T-helper 1 cell treated with Interleukin-12 subunit alpha and Interleukin-12 subunit beta and Interleukin-4 antibody, amounts not matched to agents 30 ng/mL and 1 ng/mL, for 36 hours (primary cell): Measurements from ENCODE around the gene GSK3A. TPM values are rescaled to one million over a fixed set of nuclear protein-coding genes. Genes with fewer than 3 reads are reported as not detected.

ENCODE experiments used
- intact Hi-C: fragments of 100-400 bp; cut with micrococcal nuclease; formaldehyde crosslinking; loops from one replicate; pipeline ENCODE4 v1.15.1; 2024
- total RNA-seq: library from RNA; stranded (reverse); gene quantifications from 2 replicates; pipeline ENCODE4 v1.2.3, GENCODE V29; 2022

The GSK3A gene
- total RNA-seq, 1 donor from 2014 or later = 56.9 TPM

DNA sequence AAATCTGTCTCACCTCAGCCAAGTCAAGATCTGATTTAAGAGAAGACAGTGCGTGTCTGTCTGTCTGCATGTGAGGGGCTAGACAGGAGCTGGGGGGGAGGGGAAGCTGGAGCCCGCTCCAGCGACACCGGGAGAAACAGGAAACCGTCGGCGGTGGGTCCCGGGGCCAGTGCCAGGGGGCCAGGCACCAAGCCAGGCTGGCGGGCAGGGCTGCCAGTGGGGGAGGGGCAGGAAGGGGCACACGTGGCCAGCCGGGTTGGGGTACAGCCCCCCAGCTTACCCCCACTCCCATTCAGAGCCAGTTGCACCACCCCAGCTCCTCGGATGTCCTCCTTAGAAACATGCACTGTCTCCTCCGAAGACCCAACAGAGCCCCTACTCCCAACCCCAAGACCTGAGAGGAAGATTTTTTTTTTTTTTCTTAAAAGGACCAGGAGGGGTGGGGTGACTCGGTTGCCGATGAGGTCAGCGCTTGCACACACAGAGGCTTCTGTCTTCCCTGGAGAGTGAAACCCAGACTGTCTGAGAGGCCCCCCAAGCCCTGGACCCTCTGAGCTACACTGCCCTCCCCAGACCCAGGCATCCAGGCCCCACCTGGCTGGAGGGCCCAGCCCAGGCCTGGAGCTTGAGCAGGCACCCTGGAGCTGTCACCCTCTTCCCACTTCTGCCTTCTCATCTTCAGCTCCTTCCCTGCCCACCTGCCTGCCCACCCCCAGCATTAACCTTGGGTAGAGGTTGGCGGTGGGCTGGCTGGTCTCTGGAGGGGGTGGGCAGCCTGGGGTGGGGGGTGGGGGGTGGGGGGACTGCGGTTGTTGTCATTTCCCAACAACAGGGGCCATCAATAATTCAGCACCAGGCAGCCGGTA lies 8.5 kb upstream of the GSK3A start:
- intact Hi-C loops = no loop called here

DNA sequence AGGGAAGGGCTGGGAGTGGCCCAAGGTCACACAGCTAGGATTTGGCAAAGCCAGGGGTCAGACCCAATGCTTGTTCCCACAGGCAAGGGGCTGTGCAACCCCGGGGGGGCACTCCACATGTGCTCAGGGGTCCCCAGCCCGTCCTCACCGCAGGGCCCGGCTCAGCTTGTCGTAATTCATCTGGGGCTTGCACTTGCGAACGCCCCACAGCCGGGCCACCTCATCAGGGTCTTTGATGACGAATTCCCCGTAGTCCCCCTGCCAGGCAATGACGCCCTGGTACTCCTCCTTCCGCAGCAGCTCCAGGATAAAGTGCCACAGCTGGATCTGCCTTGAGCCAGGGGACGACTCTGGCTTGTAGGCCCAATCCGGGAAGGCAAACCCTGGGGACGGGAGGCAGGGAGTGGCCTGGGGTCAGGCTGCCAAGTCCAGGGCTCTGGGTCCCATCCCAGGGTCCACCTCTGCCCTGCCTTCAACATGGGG lies 7.8 kb upstream of the GSK3A start:
- intact Hi-C loops = no loop called here

DNA sequence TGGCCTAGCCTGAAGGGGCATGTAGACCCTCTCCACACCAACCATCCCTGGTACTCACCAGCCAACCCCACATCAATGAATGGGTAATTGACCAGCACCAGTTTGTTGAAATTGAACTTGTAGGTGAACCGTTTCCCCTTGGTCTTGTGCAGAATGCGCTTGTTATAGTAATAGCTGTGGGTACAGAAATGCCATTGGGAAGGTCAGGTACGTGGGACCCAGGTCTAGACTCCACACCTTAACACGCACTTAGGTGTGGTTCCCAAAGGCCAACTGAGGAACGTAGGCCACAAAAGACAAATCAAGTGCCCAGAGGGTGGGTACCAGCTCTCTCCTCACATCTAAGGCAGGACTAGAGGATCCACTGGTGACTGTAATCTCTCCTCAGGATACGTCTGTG lies 7.4 kb upstream of the GSK3A start:
- intact Hi-C loops = no loop called here

DNA sequence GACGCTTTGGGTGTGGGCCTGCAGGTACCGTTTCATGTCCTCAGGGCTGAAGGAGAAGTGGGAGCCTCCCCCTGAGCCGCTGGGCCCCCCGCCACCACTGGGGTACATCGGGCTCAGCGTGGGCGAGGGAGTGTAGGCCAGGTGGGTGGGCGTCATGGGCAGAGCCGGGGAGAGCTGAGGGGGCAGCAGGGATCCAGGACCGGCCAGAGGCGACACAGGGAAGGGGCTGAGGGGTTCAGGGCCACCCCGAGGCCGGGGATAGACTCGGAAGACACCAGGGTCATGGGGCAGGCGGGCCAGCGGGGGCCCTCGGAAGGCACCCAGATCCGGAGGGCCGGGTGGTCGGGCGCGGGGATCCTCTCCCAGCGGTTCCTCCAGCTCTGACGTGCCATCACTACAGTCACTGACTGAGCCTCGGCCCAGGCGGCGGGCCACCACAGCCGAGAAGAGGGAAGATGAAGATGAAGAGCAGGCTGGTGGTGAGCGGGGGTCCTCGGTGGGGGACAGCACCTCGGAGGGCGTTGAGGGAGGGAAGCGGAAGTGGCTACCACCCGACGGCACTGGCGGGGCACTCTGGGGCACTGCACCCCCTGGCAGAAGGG lies 6.8 kb upstream of the GSK3A start:
- intact Hi-C loops = no loop called here

DNA sequence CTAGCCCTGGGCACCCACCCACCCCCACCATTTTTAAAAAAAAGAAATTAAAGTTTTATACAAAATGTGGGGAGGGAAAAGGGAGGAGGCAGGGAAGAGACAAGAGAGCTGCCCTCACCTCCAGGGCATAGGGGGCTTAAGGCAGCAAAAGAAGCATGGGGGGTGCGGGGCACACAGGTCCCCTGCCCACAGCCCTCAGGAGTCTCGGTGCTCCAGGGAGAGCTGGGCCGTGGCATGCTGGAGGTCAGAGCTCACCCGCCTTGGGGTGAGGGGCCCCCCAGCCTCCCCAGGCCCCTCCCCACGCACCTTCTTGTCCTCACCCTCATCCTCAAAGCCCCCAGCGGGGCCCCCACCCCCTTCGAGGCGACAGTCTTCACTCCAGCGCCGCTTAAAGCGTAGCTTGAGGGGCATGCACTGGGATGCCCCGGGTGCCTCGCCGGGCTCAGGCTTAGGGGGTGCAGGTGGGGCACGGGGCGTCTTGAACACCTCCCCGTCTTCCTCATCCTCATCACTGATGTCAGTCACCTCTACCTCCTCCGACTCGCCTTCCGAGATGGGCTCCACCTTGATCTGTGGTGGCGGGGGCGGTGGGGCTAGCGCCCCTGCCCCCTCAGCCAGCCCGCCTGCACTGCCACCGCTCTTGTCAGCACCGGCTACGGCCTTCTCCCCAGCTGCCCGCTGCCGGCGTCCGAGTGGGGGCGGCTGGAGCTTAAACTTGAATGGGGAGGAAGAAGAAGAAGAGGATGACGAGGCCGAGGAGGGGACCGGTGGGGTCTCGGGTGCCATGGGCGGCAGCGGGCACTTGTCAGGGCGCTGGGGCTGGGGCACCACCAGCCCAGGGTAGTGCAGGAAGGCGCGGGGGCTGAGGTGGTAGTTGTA lies 6.1 kb upstream of the GSK3A start:
- intact Hi-C loops = no loop called here

DNA sequence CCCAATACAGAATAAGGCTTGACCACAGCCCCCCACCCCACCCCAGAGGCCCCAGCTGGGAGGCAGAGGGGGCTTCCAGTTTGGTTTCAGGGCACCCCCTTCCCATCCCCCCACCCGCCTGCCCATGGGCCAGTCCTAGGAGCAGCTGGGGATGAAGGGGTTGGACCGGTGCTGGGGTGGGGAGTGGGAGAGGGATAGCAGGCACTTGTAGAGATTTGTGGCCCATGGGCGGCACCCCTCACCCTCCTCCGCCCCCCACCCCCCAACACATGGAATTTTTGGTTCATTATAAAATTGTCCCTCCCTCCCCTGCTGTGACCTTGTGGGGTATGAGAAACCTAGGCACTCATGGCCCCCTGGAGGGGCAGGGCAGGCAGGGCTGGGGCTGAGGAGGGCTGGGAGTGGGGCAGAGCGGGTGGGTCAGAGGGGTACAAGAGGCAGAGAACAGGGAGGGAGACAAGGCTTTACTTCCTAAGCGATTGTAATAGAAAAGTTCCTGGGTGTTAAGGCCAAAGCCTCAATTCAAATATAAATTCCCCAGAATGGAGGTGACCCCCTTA lies 5.3 kb upstream of the GSK3A start:
- intact Hi-C loops = no loop called here

DNA sequence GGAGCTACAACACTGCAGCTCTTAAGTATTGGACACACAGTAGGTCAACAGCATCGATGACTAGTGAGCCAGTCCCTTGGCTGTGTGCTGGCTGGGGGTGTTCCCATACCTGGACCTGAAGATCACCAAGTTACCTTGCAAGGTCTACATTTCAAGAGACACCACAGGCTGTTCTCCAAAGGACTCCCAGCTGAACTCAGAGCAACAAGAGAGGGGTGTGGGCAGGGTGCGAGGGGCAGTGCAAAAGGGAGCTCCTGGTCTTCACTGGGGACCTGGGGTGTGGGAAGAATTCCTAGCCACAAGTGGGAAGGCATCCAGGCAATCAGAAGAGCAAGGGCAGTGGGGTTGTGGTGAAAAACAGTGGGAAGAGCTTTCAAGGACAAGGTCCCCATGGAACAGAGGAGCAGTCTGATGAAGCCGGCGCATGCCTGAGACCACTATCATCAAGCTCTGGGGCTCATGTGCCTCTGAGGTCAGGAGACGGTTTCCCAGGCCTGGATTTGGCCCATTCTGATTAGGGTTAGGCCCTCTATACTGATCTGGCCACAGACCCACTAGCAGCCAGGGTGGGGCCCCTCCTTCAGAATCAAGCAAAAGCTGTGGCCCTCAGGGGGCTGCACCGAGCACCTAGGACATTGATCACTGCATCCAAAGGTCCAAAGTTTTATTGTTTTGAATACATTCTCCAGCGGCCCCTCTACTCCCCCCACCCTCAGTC lies 4.7 kb upstream of the GSK3A start:
- intact Hi-C loops = no loop called here

DNA sequence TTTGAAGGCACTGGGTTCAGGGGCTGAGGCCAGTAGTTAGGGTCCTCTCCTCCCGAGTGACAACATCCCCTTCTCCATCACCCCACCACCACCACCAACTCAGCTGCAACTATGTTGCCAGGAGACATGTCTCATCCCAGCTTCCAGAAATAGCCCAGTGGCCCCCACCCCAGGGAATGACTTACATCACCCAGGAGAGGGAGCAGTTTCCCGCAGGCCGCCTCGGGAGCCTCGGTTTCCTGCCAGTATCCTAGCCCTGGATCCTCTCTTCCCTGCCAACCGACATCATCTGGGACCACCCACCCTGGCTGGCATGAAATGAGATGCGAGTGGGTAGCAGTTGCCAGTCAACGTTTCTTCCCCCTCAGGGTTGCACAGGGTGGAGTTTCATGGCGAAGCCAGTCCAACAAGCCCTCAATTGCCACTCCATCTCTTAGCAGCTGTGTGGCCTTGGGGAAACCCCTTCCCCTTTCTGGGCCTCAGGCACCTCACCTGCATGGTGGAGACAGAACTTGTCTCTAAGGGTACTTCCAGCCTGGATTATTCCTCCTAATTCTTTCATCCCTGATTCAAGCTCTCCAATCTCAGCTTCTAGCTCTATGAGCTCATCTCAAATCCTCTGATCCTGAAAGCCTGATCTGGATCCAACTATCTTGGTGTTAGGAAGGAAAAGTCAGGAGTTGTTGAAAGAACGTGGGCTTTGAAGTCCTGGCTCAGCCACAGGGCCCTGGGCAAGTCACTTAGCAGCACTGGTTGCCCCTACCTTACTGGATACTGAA lies 3.9 kb upstream of the GSK3A start:
- intact Hi-C loops = no loop called here

DNA sequence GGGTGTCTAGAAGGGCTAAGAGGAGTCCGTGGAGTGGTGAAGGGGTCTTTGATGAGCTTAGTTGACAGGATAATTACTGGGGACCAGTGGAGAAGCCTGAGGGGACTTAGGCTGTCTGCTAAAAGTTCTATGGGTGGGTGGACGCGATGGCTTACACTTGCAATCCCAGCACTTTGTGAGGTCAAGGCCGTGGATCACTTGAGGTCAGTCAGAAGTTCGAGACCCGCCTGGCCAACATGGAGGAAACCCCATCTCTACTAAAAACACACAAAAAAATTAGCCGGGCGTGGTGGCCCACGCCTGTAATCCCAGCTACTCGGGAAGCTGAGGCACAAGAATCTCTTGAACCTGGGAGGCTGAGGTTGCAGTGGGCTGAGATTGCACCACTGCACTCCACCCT lies 2.8 kb upstream of the GSK3A start:
- intact Hi-C loops = no loop called here

DNA sequence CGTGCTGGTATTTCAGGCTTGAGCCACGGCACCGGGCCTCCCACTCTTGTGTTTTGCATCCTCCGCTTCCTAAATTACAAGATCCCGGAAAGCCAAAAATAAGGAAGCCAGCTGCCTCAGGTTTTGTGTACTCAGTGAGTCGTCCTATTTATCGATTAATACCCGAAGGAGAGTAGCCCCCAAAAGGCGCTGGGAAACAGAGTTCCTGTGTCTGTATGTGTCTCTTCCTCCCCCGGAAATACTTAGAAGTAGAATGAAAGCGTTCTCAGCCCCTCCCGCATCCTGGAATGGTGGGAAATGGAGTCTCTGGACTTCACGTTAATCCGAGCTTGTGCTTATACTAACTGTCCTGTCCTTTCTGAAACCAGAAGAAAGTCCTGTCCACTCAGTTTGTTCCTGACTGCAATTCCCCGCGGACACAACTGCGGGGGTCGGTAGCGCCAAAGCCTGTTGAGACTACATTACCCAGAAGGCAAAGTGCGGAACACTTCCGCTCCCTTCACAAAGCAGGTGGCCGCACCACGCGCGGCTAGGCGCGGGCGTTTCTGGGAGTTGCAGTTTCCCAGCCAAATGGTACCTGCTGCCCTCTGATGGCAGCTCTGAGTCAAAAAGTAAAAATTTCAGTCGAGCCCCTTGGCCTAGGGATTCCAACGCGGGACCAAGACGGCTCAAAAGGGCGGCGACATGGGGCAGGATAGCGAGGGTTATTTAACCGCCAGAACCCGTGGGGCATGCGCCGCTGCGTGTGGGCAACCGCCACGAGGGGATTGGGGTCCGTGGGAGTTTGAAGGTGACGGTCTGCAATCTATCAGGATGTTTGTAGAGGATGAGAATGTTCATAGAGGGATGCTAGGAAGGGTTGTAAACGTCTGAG lies 2.2 kb upstream of the GSK3A start:
- intact Hi-C loops = loop anchor here (1.0 to 5.0 kb wide), 9 partner anchors 11 to 1853 kb away; partner anchors contain the start of genes ERF, PAFAH1B3, POU2F2 and PRR19

DNA sequence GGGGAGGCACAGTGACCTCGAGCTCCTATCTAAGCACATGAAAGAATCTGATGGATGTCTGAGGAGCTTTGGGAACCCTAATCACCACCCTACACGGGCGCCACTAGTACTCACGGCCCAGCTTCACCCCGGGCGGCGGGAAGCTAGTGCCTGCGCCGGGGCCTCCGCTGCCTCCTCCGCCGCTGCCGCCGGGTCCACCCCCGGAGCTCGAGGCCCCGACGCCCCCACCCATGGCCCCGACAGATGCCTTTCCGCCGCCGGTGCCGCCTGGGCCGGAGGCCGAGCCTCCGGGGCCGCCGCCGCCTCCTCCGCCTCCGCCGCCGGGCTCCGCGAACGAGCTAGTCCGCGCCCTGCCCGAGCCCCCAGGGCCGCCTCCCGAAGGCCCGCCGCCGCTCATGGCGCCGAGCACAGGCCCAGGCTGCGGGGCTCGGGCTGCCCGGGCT lies 312 bp downstream of the GSK3A start:
- intact Hi-C loops = loop anchor here (1.0 to 5.0 kb wide), 5 partner anchors 22 to 1855 kb away; partner anchors contain the start of gene ZNF526

DNA sequence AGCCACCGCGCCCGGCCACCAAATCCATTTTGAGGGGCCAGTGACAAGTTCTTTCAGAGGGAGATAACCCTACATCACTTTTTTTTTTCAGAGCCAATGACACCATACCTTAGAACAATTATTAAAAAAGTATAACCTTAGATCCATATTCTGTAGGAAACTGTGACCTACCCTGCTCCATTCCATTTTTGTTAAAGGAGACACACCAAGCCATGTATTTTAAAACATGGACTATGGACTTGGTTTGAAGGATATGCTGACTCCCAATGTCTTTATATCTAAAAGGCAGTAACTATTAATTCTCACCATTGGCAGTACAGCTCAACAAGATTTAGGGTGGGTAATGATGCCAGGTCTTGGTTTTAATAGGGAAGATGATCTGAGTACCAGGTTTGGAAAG lies 1.1 kb downstream of the GSK3A start:
- intact Hi-C loops = loop anchor here (5.0 kb wide), 1 partner anchor 1856 kb away; no protein-coding TSS in a partner anchor

DNA sequence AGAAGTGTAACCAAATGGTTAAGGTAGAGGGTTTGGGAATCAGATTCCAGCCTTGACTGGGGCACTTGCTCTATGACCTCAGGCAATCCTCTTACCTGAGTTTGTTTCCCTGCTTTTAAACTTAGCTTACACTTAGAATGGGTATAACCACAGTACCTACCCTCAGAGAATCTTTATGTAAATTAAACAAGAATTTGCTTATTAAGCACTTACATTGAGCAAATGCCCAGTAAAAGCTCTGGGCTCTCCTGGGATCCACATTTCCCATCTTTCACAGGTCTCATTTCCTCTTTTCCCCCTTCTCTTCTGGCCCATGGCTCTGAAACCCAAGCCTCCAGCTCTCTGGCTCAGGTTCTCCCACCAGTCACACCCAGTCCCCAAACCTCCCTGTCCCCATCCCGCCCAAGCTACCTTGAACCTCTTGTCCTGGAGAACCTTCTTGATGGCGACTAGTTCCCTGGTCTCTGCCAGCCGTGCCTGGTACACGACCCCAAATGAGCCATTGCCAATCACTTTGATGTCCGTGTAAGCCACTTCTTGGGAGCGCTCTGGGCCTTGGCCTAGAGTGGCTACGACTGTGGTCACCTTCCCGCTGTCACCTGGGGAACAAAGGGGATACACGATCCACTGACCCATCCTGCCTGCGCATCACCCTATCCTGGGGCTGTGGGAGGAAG lies 2.7 kb downstream of the GSK3A start:
- intact Hi-C loops = loop anchor here (5.0 kb wide), 1 partner anchor 1858 kb away; no protein-coding TSS in a partner anchor

DNA sequence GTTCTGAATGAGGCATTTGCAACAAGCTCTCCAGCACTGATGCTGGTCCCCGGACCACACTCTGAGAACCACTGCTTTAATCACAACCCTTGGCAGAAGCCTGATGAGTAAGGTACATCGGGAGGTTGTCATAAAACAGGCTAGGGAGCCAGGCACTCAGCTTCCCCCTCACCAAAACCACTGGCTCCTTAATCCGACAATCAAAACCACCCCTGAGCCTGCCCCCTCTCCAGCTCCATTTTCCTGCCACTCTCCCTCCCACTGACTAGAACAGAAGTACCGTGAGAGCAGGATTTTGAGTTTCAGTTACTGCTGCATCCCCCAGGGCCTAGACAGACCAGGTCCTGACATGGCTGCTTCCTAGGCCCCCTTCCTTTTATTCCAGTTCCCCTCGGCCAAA lies 7.2 kb downstream of the GSK3A start:
- intact Hi-C loops = no loop called here

DNA sequence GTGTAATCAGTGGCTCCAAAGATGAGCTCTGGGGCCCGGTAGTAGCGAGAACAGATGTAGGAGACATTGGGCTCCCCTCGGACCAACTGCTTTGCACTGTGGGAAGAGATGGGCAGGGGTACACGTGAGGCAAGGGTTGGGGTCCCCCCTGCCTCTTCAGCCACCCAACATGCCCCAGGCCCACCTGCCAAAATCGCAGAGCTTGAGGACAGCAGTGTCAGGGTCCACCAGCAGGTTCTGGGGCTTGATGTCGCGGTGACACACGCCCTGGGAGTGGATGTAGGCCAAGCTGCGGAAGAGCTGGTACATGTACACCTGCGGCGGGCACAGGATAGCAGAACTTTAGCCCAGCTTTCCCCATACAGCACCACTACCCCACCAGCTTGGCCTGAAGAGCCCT lies 8.0 kb downstream of the GSK3A start:
- intact Hi-C loops = no loop called here

DNA sequence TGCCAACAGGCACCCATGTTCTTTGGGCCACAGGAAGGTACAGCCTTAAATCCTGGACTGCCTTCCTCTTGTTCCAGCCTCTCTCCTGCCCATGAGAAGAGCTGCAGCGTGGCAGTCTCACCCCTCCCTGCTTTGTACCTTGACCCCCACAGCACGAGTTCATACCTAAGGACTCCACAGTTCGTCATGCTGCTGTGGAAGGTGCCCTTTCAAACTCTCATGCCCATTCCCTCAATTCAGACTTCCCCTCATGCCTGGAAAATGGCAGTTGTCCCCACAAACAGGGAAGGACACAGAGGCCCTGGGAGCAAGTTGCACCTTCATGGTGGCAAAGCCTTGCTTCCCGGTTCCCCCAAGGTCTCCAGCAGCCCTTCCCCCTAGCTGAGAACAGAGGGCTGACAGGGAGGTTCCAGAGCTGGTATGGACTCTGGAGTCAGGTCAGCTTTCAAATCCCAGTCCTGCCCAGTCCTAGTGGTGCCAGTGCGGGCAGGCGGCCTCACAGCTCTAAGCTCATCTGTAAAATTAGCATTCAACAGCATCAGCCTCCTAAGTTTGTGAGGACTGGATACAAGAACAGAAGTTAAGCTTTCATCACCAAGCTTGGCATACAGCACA lies 8.6 kb downstream of the GSK3A start:
- intact Hi-C loops = no loop called here

DNA sequence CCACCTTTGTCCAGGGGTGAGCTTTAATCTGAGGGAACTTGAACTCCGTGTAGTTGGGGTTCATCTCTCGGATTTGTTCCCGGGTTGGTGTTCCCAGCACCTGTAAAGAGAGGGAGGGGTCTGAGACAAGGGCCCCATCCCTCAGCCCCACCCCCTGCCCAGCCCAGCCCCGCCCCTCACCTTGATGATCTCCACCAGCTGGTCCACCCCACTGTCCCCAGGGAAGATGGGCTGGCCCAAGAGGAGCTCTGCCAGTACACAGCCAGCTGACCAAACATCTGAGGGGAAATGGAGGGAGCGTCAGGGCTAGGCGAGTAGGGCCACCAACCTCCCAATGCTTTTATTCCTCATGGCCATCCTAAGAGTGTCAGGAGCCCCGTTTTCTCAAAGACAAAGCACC lies 9.3 kb downstream of the GSK3A start:
- intact Hi-C loops = no loop called here

DNA sequence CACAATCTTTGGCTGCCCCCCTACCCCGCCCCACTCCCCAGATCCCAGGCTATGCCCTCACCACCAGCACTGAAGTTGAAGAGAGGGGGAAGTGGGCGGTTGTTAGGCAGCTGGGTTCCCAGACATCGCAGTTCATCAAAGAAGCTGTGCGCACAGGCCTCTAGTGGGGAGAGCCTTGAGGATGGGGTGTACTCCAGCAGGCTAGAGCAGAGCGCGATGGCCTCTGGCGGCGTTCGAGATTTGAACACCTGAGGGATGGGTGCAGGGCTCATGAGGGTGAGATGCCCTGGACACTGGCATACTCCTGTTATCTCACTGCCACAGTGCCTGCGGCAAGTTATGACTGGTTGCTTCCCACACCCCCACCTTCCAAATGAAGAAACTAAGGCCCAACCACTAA lies 10.0 kb downstream of the GSK3A start:
- intact Hi-C loops = no loop called here
